Measurements from ENCODE around the gene UBN2. TPM values are rescaled to one million over a fixed set of nuclear protein-coding genes. Genes with fewer than 3 reads are reported as not detected.

Gene UBN2
- total and polyA plus RNA-seq, 2 of the 13 experiments (the other 11 are each of a cell fraction or from before 2014, with no cell fraction given), result 5.6 to 5.7 TPM

DNA sequence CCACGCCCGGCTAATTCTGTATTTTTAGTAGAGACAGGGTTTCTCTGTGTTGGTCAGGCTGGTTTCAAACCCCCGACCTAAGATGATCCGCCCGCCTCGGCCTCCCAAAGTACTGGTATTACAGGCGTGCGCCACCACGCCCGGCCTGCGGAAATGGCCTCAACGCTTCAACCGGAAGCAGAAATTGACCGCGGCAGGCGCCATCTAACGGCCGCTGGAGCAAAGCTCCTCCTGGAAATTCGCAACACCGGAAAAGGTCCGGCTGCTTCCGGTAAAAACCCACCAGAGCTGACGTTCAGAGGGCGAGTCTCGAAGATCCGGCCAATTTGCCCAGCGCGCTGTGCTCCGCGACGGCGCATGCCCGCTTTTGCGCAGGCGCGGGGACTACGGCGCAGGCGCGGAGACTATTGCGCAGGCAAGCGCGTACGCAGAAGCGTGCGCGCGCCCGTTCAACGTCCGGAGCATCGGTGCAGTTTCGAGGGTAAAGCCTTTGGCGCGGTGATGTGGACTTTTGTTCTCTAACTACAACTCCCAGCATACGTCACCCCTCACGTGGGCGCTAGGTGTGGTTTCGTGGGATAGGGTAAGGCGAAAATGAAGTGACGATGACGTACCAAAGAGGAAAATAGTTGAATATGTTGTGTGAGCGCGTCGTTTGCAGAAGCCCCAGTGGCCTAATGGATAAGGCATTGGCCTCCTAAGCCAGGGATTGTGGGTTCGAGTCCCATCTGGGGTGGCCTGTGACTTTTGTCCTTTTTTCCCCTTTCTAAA, 109.2 kb downstream of the UBN2 start (continued):
- TF ChIP-seq, protein P1, sequence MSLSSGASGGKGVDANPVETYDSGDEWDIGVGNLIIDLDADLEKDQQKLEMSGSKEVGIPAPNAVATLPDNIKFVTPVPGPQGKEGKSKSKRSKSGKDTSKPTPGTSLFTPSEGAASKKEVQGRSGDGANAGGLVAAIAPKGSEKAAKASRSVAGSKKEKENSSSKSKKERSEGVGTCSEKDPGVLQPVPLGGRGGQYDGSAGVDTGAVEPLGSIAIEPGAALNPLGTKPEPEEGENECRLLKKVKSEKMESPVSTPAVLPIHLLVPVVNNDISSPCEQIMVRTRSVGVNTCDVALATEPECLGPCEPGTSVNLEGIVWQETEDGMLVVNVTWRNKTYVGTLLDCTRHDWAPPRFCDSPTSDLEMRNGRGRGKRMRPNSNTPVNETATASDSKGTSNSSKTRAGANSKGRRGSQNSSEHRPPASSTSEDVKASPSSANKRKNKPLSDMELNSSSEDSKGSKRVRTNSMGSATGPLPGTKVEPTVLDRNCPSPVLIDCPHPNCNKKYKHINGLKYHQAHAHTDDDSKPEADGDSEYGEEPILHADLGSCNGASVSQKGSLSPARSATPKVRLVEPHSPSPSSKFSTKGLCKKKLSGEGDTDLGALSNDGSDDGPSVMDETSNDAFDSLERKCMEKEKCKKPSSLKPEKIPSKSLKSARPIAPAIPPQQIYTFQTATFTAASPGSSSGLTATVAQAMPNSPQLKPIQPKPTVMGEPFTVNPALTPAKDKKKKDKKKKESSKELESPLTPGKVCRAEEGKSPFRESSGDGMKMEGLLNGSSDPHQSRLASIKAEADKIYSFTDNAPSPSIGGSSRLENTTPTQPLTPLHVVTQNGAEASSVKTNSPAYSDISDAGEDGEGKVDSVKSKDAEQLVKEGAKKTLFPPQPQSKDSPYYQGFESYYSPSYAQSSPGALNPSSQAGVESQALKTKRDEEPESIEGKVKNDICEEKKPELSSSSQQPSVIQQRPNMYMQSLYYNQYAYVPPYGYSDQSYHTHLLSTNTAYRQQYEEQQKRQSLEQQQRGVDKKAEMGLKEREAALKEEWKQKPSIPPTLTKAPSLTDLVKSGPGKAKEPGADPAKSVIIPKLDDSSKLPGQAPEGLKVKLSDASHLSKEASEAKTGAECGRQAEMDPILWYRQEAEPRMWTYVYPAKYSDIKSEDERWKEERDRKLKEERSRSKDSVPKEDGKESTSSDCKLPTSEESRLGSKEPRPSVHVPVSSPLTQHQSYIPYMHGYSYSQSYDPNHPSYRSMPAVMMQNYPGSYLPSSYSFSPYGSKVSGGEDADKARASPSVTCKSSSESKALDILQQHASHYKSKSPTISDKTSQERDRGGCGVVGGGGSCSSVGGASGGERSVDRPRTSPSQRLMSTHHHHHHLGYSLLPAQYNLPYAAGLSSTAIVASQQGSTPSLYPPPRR (CRISPR knock-in tag; IDR thresholded peaks at IDR 0.05; ENCODE audit: borderline replicate concordance), result peak; percentile 82; the same call in 1 of the 2 replicates
- TF ChIP-seq ZFP37 (CRISPR knock-in tag; IDR thresholded peaks at IDR 0.05; ENCODE audit: borderline replicate concordance) (0 out of 2 replicates have a peak, but pooled peaks have one; percentile 36), ZSCAN21 (CRISPR knock-in tag; IDR thresholded peaks at IDR 0.05; ENCODE audit: borderline replicate concordance) (0 out of 2 replicates have a peak, but pooled peaks have one; percentile 11), ZNF761 (CRISPR knock-in tag; conservative IDR thresholded peaks at IDR 0.05) (peak; percentile 93; the same call in 1 of the 2 replicates), HNRNPL (IDR thresholded peaks at IDR 0.05; ENCODE audit: low read depth, low read length) (no peak), FOXA1 (IDR thresholded peaks at IDR 0.05) (no peak), FOXA1 (CRISPR knock-in tag; IDR thresholded peaks at IDR 0.05) (peak; percentile 42), SSRP1 (CRISPR knock-in tag; IDR thresholded peaks at IDR 0.05) (peak; percentile 86), ZNF678 (CRISPR knock-in tag; IDR thresholded peaks at IDR 0.05) (peak; percentile 89; the same call in 1 of the 2 replicates), ZNF431 (CRISPR knock-in tag; IDR thresholded peaks at IDR 0.05; ENCODE audit: borderline replicate concordance, low read depth) (peak; percentile 95), ATF1 (CRISPR knock-in tag; IDR thresholded peaks at IDR 0.05) (peak; percentile 95), CCDC6 (CRISPR knock-in tag; IDR thresholded peaks at IDR 0.05) (peak; percentile 52)
- TF ChIP-seq, protein P2, sequence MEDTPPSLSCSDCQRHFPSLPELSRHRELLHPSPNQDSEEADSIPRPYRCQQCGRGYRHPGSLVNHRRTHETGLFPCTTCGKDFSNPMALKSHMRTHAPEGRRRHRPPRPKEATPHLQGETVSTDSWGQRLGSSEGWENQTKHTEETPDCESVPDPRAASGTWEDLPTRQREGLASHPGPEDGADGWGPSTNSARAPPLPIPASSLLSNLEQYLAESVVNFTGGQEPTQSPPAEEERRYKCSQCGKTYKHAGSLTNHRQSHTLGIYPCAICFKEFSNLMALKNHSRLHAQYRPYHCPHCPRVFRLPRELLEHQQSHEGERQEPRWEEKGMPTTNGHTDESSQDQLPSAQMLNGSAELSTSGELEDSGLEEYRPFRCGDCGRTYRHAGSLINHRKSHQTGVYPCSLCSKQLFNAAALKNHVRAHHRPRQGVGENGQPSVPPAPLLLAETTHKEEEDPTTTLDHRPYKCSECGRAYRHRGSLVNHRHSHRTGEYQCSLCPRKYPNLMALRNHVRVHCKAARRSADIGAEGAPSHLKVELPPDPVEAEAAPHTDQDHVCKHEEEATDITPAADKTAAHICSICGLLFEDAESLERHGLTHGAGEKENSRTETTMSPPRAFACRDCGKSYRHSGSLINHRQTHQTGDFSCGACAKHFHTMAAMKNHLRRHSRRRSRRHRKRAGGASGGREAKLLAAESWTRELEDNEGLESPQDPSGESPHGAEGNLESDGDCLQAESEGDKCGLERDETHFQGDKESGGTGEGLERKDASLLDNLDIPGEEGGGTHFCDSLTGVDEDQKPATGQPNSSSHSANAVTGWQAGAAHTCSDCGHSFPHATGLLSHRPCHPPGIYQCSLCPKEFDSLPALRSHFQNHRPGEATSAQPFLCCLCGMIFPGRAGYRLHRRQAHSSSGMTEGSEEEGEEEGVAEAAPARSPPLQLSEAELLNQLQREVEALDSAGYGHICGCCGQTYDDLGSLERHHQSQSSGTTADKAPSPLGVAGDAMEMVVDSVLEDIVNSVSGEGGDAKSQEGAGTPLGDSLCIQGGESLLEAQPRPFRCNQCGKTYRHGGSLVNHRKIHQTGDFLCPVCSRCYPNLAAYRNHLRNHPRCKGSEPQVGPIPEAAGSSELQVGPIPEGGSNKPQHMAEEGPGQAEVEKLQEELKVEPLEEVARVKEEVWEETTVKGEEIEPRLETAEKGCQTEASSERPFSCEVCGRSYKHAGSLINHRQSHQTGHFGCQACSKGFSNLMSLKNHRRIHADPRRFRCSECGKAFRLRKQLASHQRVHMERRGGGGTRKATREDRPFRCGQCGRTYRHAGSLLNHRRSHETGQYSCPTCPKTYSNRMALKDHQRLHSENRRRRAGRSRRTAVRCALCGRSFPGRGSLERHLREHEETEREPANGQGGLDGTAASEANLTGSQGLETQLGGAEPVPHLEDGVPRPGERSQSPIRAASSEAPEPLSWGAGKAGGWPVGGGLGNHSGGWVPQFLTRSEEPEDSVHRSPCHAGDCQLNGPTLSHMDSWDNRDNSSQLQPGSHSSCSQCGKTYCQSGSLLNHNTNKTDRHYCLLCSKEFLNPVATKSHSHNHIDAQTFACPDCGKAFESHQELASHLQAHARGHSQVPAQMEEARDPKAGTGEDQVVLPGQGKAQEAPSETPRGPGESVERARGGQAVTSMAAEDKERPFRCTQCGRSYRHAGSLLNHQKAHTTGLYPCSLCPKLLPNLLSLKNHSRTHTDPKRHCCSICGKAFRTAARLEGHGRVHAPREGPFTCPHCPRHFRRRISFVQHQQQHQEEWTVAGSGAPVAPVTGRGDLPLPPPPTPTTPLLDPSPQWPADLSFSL (CRISPR knock-in tag; IDR thresholded peaks at IDR 0.05), result no peak
- TF ChIP-seq, protein P3, sequence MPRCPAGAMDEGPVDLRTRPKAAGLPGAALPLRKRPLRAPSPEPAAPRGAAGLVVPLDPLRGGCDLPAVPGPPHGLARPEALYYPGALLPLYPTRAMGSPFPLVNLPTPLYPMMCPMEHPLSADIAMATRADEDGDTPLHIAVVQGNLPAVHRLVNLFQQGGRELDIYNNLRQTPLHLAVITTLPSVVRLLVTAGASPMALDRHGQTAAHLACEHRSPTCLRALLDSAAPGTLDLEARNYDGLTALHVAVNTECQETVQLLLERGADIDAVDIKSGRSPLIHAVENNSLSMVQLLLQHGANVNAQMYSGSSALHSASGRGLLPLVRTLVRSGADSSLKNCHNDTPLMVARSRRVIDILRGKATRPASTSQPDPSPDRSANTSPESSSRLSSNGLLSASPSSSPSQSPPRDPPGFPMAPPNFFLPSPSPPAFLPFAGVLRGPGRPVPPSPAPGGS (CRISPR knock-in tag; IDR thresholded peaks at IDR 0.05), result peak; percentile 79; the same call in 1 of the 2 replicates
- TF ChIP-seq, protein P4, sequence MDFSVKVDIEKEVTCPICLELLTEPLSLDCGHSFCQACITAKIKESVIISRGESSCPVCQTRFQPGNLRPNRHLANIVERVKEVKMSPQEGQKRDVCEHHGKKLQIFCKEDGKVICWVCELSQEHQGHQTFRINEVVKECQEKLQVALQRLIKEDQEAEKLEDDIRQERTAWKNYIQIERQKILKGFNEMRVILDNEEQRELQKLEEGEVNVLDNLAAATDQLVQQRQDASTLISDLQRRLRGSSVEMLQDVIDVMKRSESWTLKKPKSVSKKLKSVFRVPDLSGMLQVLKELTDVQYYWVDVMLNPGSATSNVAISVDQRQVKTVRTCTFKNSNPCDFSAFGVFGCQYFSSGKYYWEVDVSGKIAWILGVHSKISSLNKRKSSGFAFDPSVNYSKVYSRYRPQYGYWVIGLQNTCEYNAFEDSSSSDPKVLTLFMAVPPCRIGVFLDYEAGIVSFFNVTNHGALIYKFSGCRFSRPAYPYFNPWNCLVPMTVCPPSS (IDR thresholded peaks at IDR 0.05), result no peak
